HG03558 (cell line): ENCODE data around the gene CNOT6L.
"Not testable (repeated sequence)": the region's sequence is repeated elsewhere in the genome, so short reads cannot be mapped to it uniquely, and the experiment has no call there.

Experiments used
- ATAC-seq: cut with Tn5 transposase; IDR thresholded peaks from one replicate; pipeline ENCODE4 v1.9.1; 2021; ENCODE audit warnings: moderate number of reproducible peaks; ENCODE audit not compliant: unreplicated experiment; ENCODE audit errors: extremely low read depth

CNOT6L gene

GRCh38 chr4:77783895-77784294 lies 35.3 kb downstream of the CNOT6L start:
- ATAC-seq, result no peak

GRCh38 chr4:77782102-77782835 lies 36.9 kb downstream of the CNOT6L start:
- ATAC-seq, result no peak

GRCh38 chr4:77780762-77781161 lies 38.4 kb downstream of the CNOT6L start:
- ATAC-seq, result not testable (repeated sequence)

- ATAC-seq, result no peak
Observed at GRCh38 chr4:77777135-77777807, 41.9 kb downstream of the CNOT6L start.

- no peak for ATAC-seq
Observed at GRCh38 chr4:77776182-77777134, 42.7 kb downstream of the CNOT6L start.

- no peak for ATAC-seq
Observed at GRCh38 chr4:77773101-77773500, 46.1 kb downstream of the CNOT6L start.

GRCh38 chr4:77771566-77771965 lies 47.6 kb downstream of the CNOT6L start:
- ATAC-seq, result no peak

GRCh38 chr4:77765720-77766119 lies 53.4 kb downstream of the CNOT6L start:
- no peak for ATAC-seq

- ATAC-seq, result no peak
Observed at GRCh38 chr4:77762531-77762930, 56.6 kb downstream of the CNOT6L start.

- no peak for ATAC-seq
Observed at GRCh38 chr4:77761595-77761994, 57.6 kb downstream of the CNOT6L start.

GRCh38 chr4:77758804-77759203 lies 60.4 kb downstream of the CNOT6L start:
- ATAC-seq, result no peak

- no peak for ATAC-seq
Observed at GRCh38 chr4:77751764-77752163, 67.4 kb downstream of the CNOT6L start.

GRCh38 chr4:77745792-77746191 lies 73.4 kb downstream of the CNOT6L start:
- ATAC-seq, result no peak

GRCh38 chr4:77742054-77742453 lies 77.1 kb downstream of the CNOT6L start:
- no peak for ATAC-seq

GRCh38 chr4:77740480-77740879 lies 78.7 kb downstream of the CNOT6L start:
- no peak for ATAC-seq

GRCh38 chr4:77734928-77735327 lies 84.2 kb downstream of the CNOT6L start:
- ATAC-seq, result peak; percentile 82

- ATAC-seq, result no peak
Observed at GRCh38 chr4:77731656-77732055, 87.5 kb downstream of the CNOT6L start.

GRCh38 chr4:77728420-77728819 lies 90.7 kb downstream of the CNOT6L start:
- ATAC-seq, result no peak

- ATAC-seq, result no peak
Observed at GRCh38 chr4:77721073-77721472, 98.1 kb downstream of the CNOT6L start.

- not testable (repeated sequence) for ATAC-seq
Observed at GRCh38 chr4:77718500-77718899, 100.7 kb downstream of the CNOT6L start.
